ENCODE results near the gene SLC66A1.
"Not testable (repeated sequence)": the region's sequence is repeated elsewhere in the genome, so short reads cannot be mapped to it uniquely, and the experiment has no call there.

- TF ChIP-seq, protein P1, sequence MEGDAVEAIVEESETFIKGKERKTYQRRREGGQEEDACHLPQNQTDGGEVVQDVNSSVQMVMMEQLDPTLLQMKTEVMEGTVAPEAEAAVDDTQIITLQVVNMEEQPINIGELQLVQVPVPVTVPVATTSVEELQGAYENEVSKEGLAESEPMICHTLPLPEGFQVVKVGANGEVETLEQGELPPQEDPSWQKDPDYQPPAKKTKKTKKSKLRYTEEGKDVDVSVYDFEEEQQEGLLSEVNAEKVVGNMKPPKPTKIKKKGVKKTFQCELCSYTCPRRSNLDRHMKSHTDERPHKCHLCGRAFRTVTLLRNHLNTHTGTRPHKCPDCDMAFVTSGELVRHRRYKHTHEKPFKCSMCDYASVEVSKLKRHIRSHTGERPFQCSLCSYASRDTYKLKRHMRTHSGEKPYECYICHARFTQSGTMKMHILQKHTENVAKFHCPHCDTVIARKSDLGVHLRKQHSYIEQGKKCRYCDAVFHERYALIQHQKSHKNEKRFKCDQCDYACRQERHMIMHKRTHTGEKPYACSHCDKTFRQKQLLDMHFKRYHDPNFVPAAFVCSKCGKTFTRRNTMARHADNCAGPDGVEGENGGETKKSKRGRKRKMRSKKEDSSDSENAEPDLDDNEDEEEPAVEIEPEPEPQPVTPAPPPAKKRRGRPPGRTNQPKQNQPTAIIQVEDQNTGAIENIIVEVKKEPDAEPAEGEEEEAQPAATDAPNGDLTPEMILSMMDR (IDR thresholded peaks at IDR 0.05), result not testable (repeated sequence)
- TF ChIP-seq POLR2A (IDR thresholded peaks at IDR 0.05), result not testable (repeated sequence)
Measured at GRCh38 chr1:19270343-19270730, 41.8 kb upstream of the SLC66A1 start.
